ENCODE measurements around the gene NUP210.
A peak's percentile ranks its signal among the peaks of the same experiment; 100 is the strongest.

The NUP210 gene

GRCh38 chr3:13461169-13462124, 41.3 kb upstream of the NUP210 start:
- peak; percentile 34 for TF ChIP-seq CTCF (conservative IDR thresholded peaks at IDR 0.05; ENCODE audit: low read length)
- DNase-seq (ENCODE audit: low read depth): no peak
- no peak overlapping the region for H3K4me3 ChIP-seq (ENCODE audit: low read length)

GRCh38 chr3:13460341-13460736, 40.2 kb upstream of the NUP210 start:
- no peak overlapping the region for H3K4me3 ChIP-seq (ENCODE audit: low read length)
- no peak for TF ChIP-seq CTCF (conservative IDR thresholded peaks at IDR 0.05; ENCODE audit: low read length)
- no peak for DNase-seq (ENCODE audit: low read depth)

DNA sequence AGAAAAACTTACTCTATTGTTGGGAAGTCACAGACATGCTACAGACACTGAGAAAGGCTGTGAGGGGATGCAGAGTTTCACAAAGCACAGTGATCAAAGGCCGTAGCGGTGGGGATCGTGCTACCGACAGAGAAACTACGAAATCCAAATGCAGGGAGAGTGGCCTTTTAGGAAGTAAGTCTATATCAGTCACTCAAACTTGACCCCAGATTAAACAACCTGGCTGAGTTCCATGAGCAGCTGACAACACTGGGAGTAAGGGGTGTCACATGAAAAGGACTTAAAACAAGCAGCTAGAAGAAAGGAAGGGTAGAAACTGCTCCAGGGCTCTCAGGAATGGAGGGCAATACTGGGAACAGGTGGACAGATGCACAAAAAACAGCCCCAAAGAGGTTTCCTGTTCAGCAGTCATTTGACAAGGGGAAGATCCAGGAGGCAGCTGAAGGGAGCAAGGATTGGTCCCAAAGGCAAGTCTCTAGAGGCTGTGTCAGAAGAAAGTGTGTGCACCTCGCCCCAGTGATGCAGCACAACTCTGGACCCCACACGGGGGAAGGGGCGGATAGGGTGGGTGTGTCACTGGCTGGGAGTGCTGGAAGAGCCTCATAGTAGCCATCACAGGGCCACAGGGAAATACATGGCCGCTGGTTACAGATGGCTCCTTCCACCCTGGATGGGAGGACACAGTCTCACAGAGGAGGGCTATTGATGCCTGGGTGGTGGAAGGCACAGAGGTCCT, 39.7 kb upstream of the NUP210 start:
- no peak for TF ChIP-seq CTCF (conservative IDR thresholded peaks at IDR 0.05; ENCODE audit: low read length)
- no peak for DNase-seq (ENCODE audit: low read depth)
- H3K4me3 ChIP-seq (ENCODE audit: low read length): no peak overlapping the region

DNA sequence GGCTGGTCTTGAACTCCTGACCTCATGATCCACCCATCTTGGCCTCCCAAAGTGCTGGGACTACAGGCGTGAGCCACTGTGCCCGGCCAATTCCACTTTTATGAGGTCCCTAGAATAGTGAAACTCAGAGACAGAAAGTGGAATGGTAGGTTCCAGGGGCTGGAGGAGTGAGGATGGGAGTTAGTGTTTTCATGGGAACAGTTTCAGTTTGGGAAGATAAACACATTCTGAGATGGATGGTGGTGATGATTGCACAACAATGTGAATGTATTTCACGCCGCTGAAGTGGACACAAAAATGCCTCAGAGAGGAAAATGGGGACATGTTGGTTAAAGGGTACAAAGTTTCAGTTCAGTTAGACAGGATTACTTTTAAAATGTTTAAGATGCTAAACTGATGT, 37.5 kb upstream of the NUP210 start:
- no peak overlapping the region for H3K4me3 ChIP-seq (ENCODE audit: low read length)
- no peak for TF ChIP-seq CTCF (conservative IDR thresholded peaks at IDR 0.05; ENCODE audit: low read length)
- DNase-seq (ENCODE audit: low read depth): no peak

DNA sequence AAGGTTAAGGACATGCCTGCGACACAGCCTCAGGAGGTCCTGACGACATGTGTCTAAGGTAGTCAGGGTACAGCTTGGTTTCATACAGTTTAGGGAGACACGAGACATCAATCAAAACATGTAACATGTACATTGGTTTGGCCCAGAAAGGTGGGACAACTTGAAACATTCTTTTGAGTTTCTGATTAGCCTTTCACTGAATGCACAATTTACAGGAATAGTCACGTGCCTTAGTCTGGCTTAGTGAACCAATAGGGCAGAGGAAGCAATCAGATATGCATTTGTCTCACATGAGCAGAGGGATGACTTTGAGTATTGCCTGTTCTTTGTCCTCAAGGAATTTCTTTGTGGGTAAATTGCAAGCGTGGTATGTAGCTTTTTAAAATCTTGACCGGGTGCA, 35.5 kb upstream of the NUP210 start:
- no peak overlapping the region for H3K4me3 ChIP-seq (ENCODE audit: low read length)
- DNase-seq (ENCODE audit: low read depth): no peak
- no peak for TF ChIP-seq CTCF (conservative IDR thresholded peaks at IDR 0.05; ENCODE audit: low read length)

- H3K4me3 ChIP-seq (ENCODE audit: low read length): peak overlapping the region; percentile 42; the same call in 1 of the 2 replicates
- DNase-seq (ENCODE audit: low read depth): peak; percentile 60
- TF ChIP-seq CTCF (conservative IDR thresholded peaks at IDR 0.05; ENCODE audit: low read length): peak; percentile 77
These were observed 32.6 kb upstream of the NUP210 start for GRCh38 chr3:13452490-13453335.

Data from AG10803 (cell line).